HG02885 (cell line): ENCODE results near the gene TMCC2.
"Not testable (repeated sequence)": the region's sequence is repeated elsewhere in the genome, so short reads cannot be mapped to it uniquely, and the experiment has no call there.

ENCODE experiments used
- ATAC-seq: cut with Tn5 transposase; IDR thresholded peaks from one replicate; pipeline ENCODE4 v1.9.1; 2021; ENCODE audit warnings: mild to moderate bottlenecking; ENCODE audit not compliant: unreplicated experiment, poor library complexity

The TMCC2 gene

GRCh38 chr1:205211169-205211838 lies 16.4 kb upstream of the TMCC2 start, which contains the start of gene DSTYK:
Gene DSTYK, minus strand, starts transcription at chr1:205211702. Its CDS starts 167 bp downstream, at chr1:205211535.
- ATAC-seq: peak; percentile 90

GRCh38 chr1:205211839-205212536 lies 15.8 kb upstream of the TMCC2 start:
- peak; percentile 25 for ATAC-seq

- no peak for ATAC-seq
Observed at GRCh38 chr1:205214756-205215155, 13.0 kb upstream of the TMCC2 start.

GRCh38 chr1:205216588-205216987 lies 11.2 kb upstream of the TMCC2 start:
- ATAC-seq: no peak

- no peak for ATAC-seq
Observed at GRCh38 chr1:205217418-205217817, 10.3 kb upstream of the TMCC2 start.

GRCh38 chr1:205220421-205220820 lies 7.3 kb upstream of the TMCC2 start:
- ATAC-seq: no peak

- no peak for ATAC-seq
Observed at GRCh38 chr1:205224736-205225135, 3.0 kb upstream of the TMCC2 start.

GRCh38 chr1:205225901-205226765 lies 1.6 kb upstream of the TMCC2 start:
- no peak for ATAC-seq

- no peak for ATAC-seq
Observed at GRCh38 chr1:205226868-205227583, 720 bp upstream of the TMCC2 start.

- ATAC-seq: no peak
Observed at GRCh38 chr1:205228093-205228521, 361 bp downstream of the TMCC2 start.

- ATAC-seq: no peak
Observed at GRCh38 chr1:205229399-205229871, 1.7 kb downstream of the TMCC2 start.

GRCh38 chr1:205229916-205230700 lies 2.4 kb downstream of the TMCC2 start:
- no peak for ATAC-seq

GRCh38 chr1:205230982-205231381 lies 3.2 kb downstream of the TMCC2 start:
- no peak for ATAC-seq

GRCh38 chr1:205232127-205232820 lies 4.5 kb downstream of the TMCC2 start:
- no peak for ATAC-seq

- ATAC-seq: no peak
Observed at GRCh38 chr1:205232945-205233397, 5.2 kb downstream of the TMCC2 start.

GRCh38 chr1:205233986-205234385 lies 6.2 kb downstream of the TMCC2 start:
- not testable (repeated sequence) for ATAC-seq

- ATAC-seq: no peak
Observed at GRCh38 chr1:205235951-205236350, 8.2 kb downstream of the TMCC2 start.

GRCh38 chr1:205236526-205236925 lies 8.8 kb downstream of the TMCC2 start:
- ATAC-seq: no peak
